ENCODE results near the gene TECR.

The TECR gene

GRCh38 chr19:14510311-14511228, 18.8 kb upstream of the TECR start:
- DNase-seq (ENCODE audit: low read depth, low spot score), result no peak

- DNase-seq (ENCODE audit: low read depth, low spot score), result no peak
Observed at GRCh38 chr19:14511229-14511593, 18.2 kb upstream of the TECR start.

GRCh38 chr19:14512406-14512961, 16.9 kb upstream of the TECR start:
- DNase-seq (ENCODE audit: low read depth, low spot score), result no peak

GRCh38 chr19:14514215-14514863, 15.1 kb upstream of the TECR start:
- no peak for DNase-seq (ENCODE audit: low read depth, low spot score)

GRCh38 chr19:14515501-14516047, 13.8 kb upstream of the TECR start:
- DNase-seq (ENCODE audit: low read depth, low spot score), result no peak

GRCh38 chr19:14516048-14516534, 13.3 kb upstream of the TECR start:
- no peak for DNase-seq (ENCODE audit: low read depth, low spot score)

GRCh38 chr19:14516746-14517438, 12.5 kb upstream of the TECR start:
- DNase-seq (ENCODE audit: low read depth, low spot score), result no peak

- no peak for DNase-seq (ENCODE audit: low read depth, low spot score)
Observed at GRCh38 chr19:14517446-14517839, 12.0 kb upstream of the TECR start.

GRCh38 chr19:14517840-14518505, 11.4 kb upstream of the TECR start, which contains the start of gene DNAJB1:
Gene DNAJB1, minus strand, starts transcription at chr19:14518397. Its CDS starts 48 bp downstream, at chr19:14518349.
- DNase-seq (ENCODE audit: low read depth, low spot score), result no peak

- DNase-seq (ENCODE audit: low read depth, low spot score), result no peak
Observed at GRCh38 chr19:14519245-14519859, 10.0 kb upstream of the TECR start.

- DNase-seq (ENCODE audit: low read depth, low spot score), result no peak
Observed at GRCh38 chr19:14519860-14520407, 9.5 kb upstream of the TECR start.

GRCh38 chr19:14520543-14520942, 8.9 kb upstream of the TECR start:
- DNase-seq (ENCODE audit: low read depth, low spot score), result no peak

GRCh38 chr19:14525729-14526128, 3.7 kb upstream of the TECR start:
- no peak for DNase-seq (ENCODE audit: low read depth, low spot score)

- no peak for DNase-seq (ENCODE audit: low read depth, low spot score)
Observed at GRCh38 chr19:14526423-14526822, 3.0 kb upstream of the TECR start.

- DNase-seq (ENCODE audit: low read depth, low spot score), result no peak
Observed at GRCh38 chr19:14528419-14529253, 758 bp upstream of the TECR start.

- no peak for DNase-seq (ENCODE audit: low read depth, low spot score)
Observed at GRCh38 chr19:14530005-14530348, 583 bp downstream of the TECR start.

- DNase-seq (ENCODE audit: low read depth, low spot score), result no peak
Observed at GRCh38 chr19:14530506-14530905, 1.1 kb downstream of the TECR start.

GRCh38 chr19:14533450-14533849, 4.1 kb downstream of the TECR start:
- no peak for DNase-seq (ENCODE audit: low read depth, low spot score)

GRCh38 chr19:14536926-14537692, 7.7 kb downstream of the TECR start:
- peak; percentile 93 for DNase-seq (ENCODE audit: low read depth, low spot score)
